ENCODE measurements around the gene FAM131B. TPM values are rescaled to one million over a fixed set of nuclear protein-coding genes. Genes with fewer than 3 reads are reported as not detected.

The FAM131B gene
- total and polyA plus RNA-seq, 2 experiments from 2014 or later: 0.87 to 1.9 TPM

GRCh38 chr7:143374561-143374960 lies 12.0 kb upstream of the FAM131B start:
- no peaks in the 10 kb centered on the region for H4K20me1 ChIP-seq (ENCODE audit: insufficient read depth, poor library complexity, severe bottlenecking)
- H3K27me3 ChIP-seq: no peaks in the 10 kb centered on the region
- peaks cover 17% of the 10 kb centered on the region for H3K4me1 ChIP-seq (ENCODE audit: insufficient read depth)
- no peak for DNase-seq (ENCODE audit: low spot score)
- 85% methylated on average over 5 of the region's 5 CpGs for WGBS (ENCODE audit: low lambda C conversion rate, missing lambda C conversion rate)
- no peaks in the 10 kb centered on the region for H3K9me2 ChIP-seq (replicated peaks; ENCODE audit: insufficient read depth)
- H3K4me3 ChIP-seq: no peak overlapping the region
- H3K4me2 ChIP-seq: no peak overlapping the region
- no peak overlapping the region for H3K27ac ChIP-seq
- no peak overlapping the region for H2AFZ ChIP-seq
- H3K79me2 ChIP-seq: peaks cover 9% of the 10 kb centered on the region
- H3K9me3 ChIP-seq (ENCODE audit: low read depth): no peaks in the 10 kb centered on the region
- H3K36me3 ChIP-seq (replicated peaks; ENCODE audit: insufficient read depth, low read depth): no peaks in the 10 kb centered on the region
- TF ChIP-seq EZH2 (IDR thresholded peaks at IDR 0.05; ENCODE audit: borderline replicate concordance) (no peak), CTCF (IDR thresholded peaks at IDR 0.05; ENCODE audit: poor library complexity) (no peak), EZH2phosphoT487 (IDR thresholded peaks at IDR 0.05; ENCODE audit: low read depth, severe bottlenecking, unreplicated experiment) (no peak)

GRCh38 chr7:143373255-143373794 lies 10.8 kb upstream of the FAM131B start:
- Histone ChIP-seq H3K36me3 (replicated peaks; ENCODE audit: insufficient read depth, low read depth) (no peaks in the 10 kb centered on the region), H3K27me3 (no peaks in the 10 kb centered on the region), H2AFZ (no peak overlapping the region), H3K27ac (no peak overlapping the region), H3K4me2 (no peak overlapping the region), H3K9me3 (ENCODE audit: low read depth) (no peaks in the 10 kb centered on the region), H3K4me1 (ENCODE audit: insufficient read depth) (peaks cover 8% of the 10 kb centered on the region), H3K79me2 (no peaks in the 10 kb centered on the region), H3K9me2 (replicated peaks; ENCODE audit: insufficient read depth) (no peaks in the 10 kb centered on the region), H4K20me1 (ENCODE audit: insufficient read depth, poor library complexity, severe bottlenecking) (no peaks in the 10 kb centered on the region), H3K4me3 (no peak overlapping the region)
- DNase-seq (ENCODE audit: low spot score): no peak
- WGBS (ENCODE audit: low lambda C conversion rate, missing lambda C conversion rate): 72% methylated on average over 4 of the region's 4 CpGs
- TF ChIP-seq EZH2phosphoT487 (IDR thresholded peaks at IDR 0.05; ENCODE audit: low read depth, severe bottlenecking, unreplicated experiment): no peak
- TF ChIP-seq CTCF (IDR thresholded peaks at IDR 0.05; ENCODE audit: poor library complexity): no peak
- TF ChIP-seq EZH2 (IDR thresholded peaks at IDR 0.05; ENCODE audit: borderline replicate concordance): no peak

GRCh38 chr7:143372070-143372469 lies 9.6 kb upstream of the FAM131B start:
- no peak overlapping the region for H3K4me2 ChIP-seq
- H3K36me3 ChIP-seq (replicated peaks; ENCODE audit: insufficient read depth, low read depth): no peaks in the 10 kb centered on the region
- peaks cover 8% of the 10 kb centered on the region for H3K4me1 ChIP-seq (ENCODE audit: insufficient read depth)
- H3K4me3 ChIP-seq: no peak overlapping the region
- H2AFZ ChIP-seq: no peak overlapping the region
- no peaks in the 10 kb centered on the region for H3K9me2 ChIP-seq (replicated peaks; ENCODE audit: insufficient read depth)
- WGBS (ENCODE audit: low lambda C conversion rate, missing lambda C conversion rate): 72% methylated on average over 4 of the region's 4 CpGs
- no peaks in the 10 kb centered on the region for H3K27me3 ChIP-seq
- DNase-seq (ENCODE audit: low spot score): no peak
- H4K20me1 ChIP-seq (ENCODE audit: insufficient read depth, poor library complexity, severe bottlenecking): no peaks in the 10 kb centered on the region
- H3K27ac ChIP-seq: no peak overlapping the region
- TF ChIP-seq CTCF (IDR thresholded peaks at IDR 0.05; ENCODE audit: poor library complexity): no peak
- no peak for TF ChIP-seq EZH2phosphoT487 (IDR thresholded peaks at IDR 0.05; ENCODE audit: low read depth, severe bottlenecking, unreplicated experiment)
- TF ChIP-seq EZH2 (IDR thresholded peaks at IDR 0.05; ENCODE audit: borderline replicate concordance): no peak
- no peaks in the 10 kb centered on the region for H3K9me3 ChIP-seq (ENCODE audit: low read depth)
- no peaks in the 10 kb centered on the region for H3K79me2 ChIP-seq

Data from hepatocyte (in vitro differentiated cells).